HG03095 (cell line): ENCODE measurements around the gene PRUNE2.

Experiments used
- ATAC-seq: cut with Tn5 transposase; IDR thresholded peaks from one replicate; pipeline ENCODE4 v1.9.1; 2021; ENCODE audit warnings: moderate library complexity; ENCODE audit not compliant: unreplicated experiment

The PRUNE2 gene

GRCh38 chr9:76737154-76737902 lies 168.6 kb downstream of the PRUNE2 start:
- ATAC-seq = no peak

GRCh38 chr9:76734716-76735115 lies 171.2 kb downstream of the PRUNE2 start:
- no peak for ATAC-seq

GRCh38 chr9:76733096-76733495 lies 172.8 kb downstream of the PRUNE2 start:
- no peak for ATAC-seq

- ATAC-seq = no peak
Measured at GRCh38 chr9:76732341-76732958, 173.5 kb downstream of the PRUNE2 start.

GRCh38 chr9:76730801-76731200 lies 175.1 kb downstream of the PRUNE2 start:
- no peak for ATAC-seq

GRCh38 chr9:76729980-76730737 lies 175.8 kb downstream of the PRUNE2 start:
- no peak for ATAC-seq

- no peak for ATAC-seq
Measured at GRCh38 chr9:76729116-76729515, 176.8 kb downstream of the PRUNE2 start.

GRCh38 chr9:76725885-76726284 lies 180.0 kb downstream of the PRUNE2 start:
- no peak for ATAC-seq

- ATAC-seq = no peak
Measured at GRCh38 chr9:76725011-76725546, 180.8 kb downstream of the PRUNE2 start.

GRCh38 chr9:76720245-76720644 lies 185.7 kb downstream of the PRUNE2 start:
- ATAC-seq = no peak

GRCh38 chr9:76718166-76718565 lies 187.7 kb downstream of the PRUNE2 start:
- no peak for ATAC-seq

GRCh38 chr9:76717613-76718012 lies 188.3 kb downstream of the PRUNE2 start:
- no peak for ATAC-seq

- no peak for ATAC-seq
Measured at GRCh38 chr9:76717176-76717575, 188.7 kb downstream of the PRUNE2 start.

GRCh38 chr9:76716085-76716672 lies 189.7 kb downstream of the PRUNE2 start:
- no peak for ATAC-seq

- no peak for ATAC-seq
Measured at GRCh38 chr9:76713381-76713780, 192.5 kb downstream of the PRUNE2 start.

- ATAC-seq = no peak
Measured at GRCh38 chr9:76709020-76709419, 196.9 kb downstream of the PRUNE2 start.

GRCh38 chr9:76707510-76707909 lies 198.4 kb downstream of the PRUNE2 start:
- peak; percentile 74 for ATAC-seq

- no peak for ATAC-seq
Measured at GRCh38 chr9:76704593-76705204, 201.2 kb downstream of the PRUNE2 start.

- ATAC-seq = no peak
Measured at GRCh38 chr9:76703270-76703669, 202.6 kb downstream of the PRUNE2 start.

- no peak for ATAC-seq
Measured at GRCh38 chr9:76701441-76702039, 204.4 kb downstream of the PRUNE2 start.
